ENCODE measurements around the gene PTPRC. TPM values are rescaled to one million over a fixed set of nuclear protein-coding genes. Genes with fewer than 3 reads are reported as not detected.

The PTPRC gene
- total RNA-seq, 2 experiments from 2014 or later: 421 to 422 TPM

- no peaks in the 10 kb centered on the region for H3K27me3 Mint-ChIP-seq
- no peak for DNase-seq
- peaks cover 66% of the 10 kb centered on the region for H3K4me1 Mint-ChIP-seq
- peaks cover 2% of the 10 kb centered on the region for H3K9me3 Mint-ChIP-seq
- peaks cover 13% of the 10 kb centered on the region for H3K36me3 Mint-ChIP-seq
- no peak overlapping the region for H3K27ac Mint-ChIP-seq
- no peak overlapping the region for H3K4me3 Mint-ChIP-seq
Observed at GRCh38 chr1:198607714-198608113, 31.1 kb upstream of the PTPRC start.

- no peak for DNase-seq
- Mint-ChIP-seq H3K4me1 (peaks cover 68% of the 10 kb centered on the region), H3K27ac (peak overlapping the region; percentile 93), H3K4me3 (peak overlapping the region; percentile 70), H3K36me3 (peaks cover 17% of the 10 kb centered on the region), H3K27me3 (no peaks in the 10 kb centered on the region), H3K9me3 (no peaks in the 10 kb centered on the region)
Observed at GRCh38 chr1:198610362-198610761, 28.5 kb upstream of the PTPRC start.

GRCh38 chr1:198611219-198611618 is 27.6 kb upstream of the PTPRC start:
- DNase-seq: no peak
- Mint-ChIP-seq H3K27me3 (no peaks in the 10 kb centered on the region), H3K36me3 (peaks cover 21% of the 10 kb centered on the region), H3K4me1 (peaks cover 66% of the 10 kb centered on the region), H3K9me3 (no peaks in the 10 kb centered on the region), H3K4me3 (peak overlapping the region; percentile 70), H3K27ac (peak overlapping the region; percentile 93)

- peak overlapping the region; percentile 95 for H3K27ac Mint-ChIP-seq
- H3K36me3 Mint-ChIP-seq: peaks cover 18% of the 10 kb centered on the region
- no peaks in the 10 kb centered on the region for H3K27me3 Mint-ChIP-seq
- peak overlapping the region; percentile 81 for H3K4me3 Mint-ChIP-seq
- peaks cover 65% of the 10 kb centered on the region for H3K4me1 Mint-ChIP-seq
- DNase-seq: no peak
- peaks cover 2% of the 10 kb centered on the region for H3K9me3 Mint-ChIP-seq
Observed at GRCh38 chr1:198612471-198613260, 26.2 kb upstream of the PTPRC start.

GRCh38 chr1:198617406-198617805 is 21.4 kb upstream of the PTPRC start:
- Mint-ChIP-seq H3K9me3 (peaks cover 2% of the 10 kb centered on the region), H3K27me3 (no peaks in the 10 kb centered on the region), H3K27ac (no peak overlapping the region), H3K36me3 (peaks cover 18% of the 10 kb centered on the region), H3K4me3 (no peak overlapping the region), H3K4me1 (peaks cover 70% of the 10 kb centered on the region)
- no peak for DNase-seq

GRCh38 chr1:198619375-198620140 is 19.3 kb upstream of the PTPRC start:
- peaks cover 15% of the 10 kb centered on the region for H3K36me3 Mint-ChIP-seq
- peaks cover 70% of the 10 kb centered on the region for H3K4me1 Mint-ChIP-seq
- H3K27ac Mint-ChIP-seq: peak overlapping the region; percentile 100
- peaks cover 2% of the 10 kb centered on the region for H3K9me3 Mint-ChIP-seq
- peak overlapping the region; percentile 33 for H3K4me3 Mint-ChIP-seq
- no peak for DNase-seq
- no peaks in the 10 kb centered on the region for H3K27me3 Mint-ChIP-seq

GRCh38 chr1:198620218-198620617 is 18.6 kb upstream of the PTPRC start:
- no peaks in the 10 kb centered on the region for H3K27me3 Mint-ChIP-seq
- peak overlapping the region; percentile 100 for H3K27ac Mint-ChIP-seq
- no peak for DNase-seq
- peak overlapping the region; percentile 87 for H3K4me3 Mint-ChIP-seq
- peaks cover 2% of the 10 kb centered on the region for H3K9me3 Mint-ChIP-seq
- peaks cover 74% of the 10 kb centered on the region for H3K4me1 Mint-ChIP-seq
- peaks cover 14% of the 10 kb centered on the region for H3K36me3 Mint-ChIP-seq

- peak; percentile 81 for DNase-seq
- Mint-ChIP-seq H3K4me3 (peak overlapping the region; percentile 87), H3K4me1 (peaks cover 73% of the 10 kb centered on the region), H3K36me3 (peaks cover 10% of the 10 kb centered on the region), H3K27me3 (no peaks in the 10 kb centered on the region), H3K9me3 (peaks cover 4% of the 10 kb centered on the region), H3K27ac (peak overlapping the region; percentile 100)
Observed at GRCh38 chr1:198620951-198621824, 17.7 kb upstream of the PTPRC start.

- DNase-seq: no peak
- Mint-ChIP-seq H3K4me3 (peak overlapping the region; percentile 87), H3K9me3 (peaks cover 12% of the 10 kb centered on the region), H3K36me3 (peaks cover 18% of the 10 kb centered on the region), H3K27ac (peak overlapping the region; percentile 100), H3K4me1 (peaks cover 77% of the 10 kb centered on the region), H3K27me3 (no peaks in the 10 kb centered on the region)
Observed at GRCh38 chr1:198622001-198622400, 16.8 kb upstream of the PTPRC start.

GRCh38 chr1:198623752-198624647 is 14.8 kb upstream of the PTPRC start:
- H3K9me3 Mint-ChIP-seq: peaks cover 12% of the 10 kb centered on the region
- peaks cover 25% of the 10 kb centered on the region for H3K36me3 Mint-ChIP-seq
- peak; percentile 34 for DNase-seq
- no peaks in the 10 kb centered on the region for H3K27me3 Mint-ChIP-seq
- peak overlapping the region; percentile 11 for H3K4me3 Mint-ChIP-seq
- peak overlapping the region; percentile 86 for H3K27ac Mint-ChIP-seq
- H3K4me1 Mint-ChIP-seq: peaks cover 86% of the 10 kb centered on the region

GRCh38 chr1:198624648-198624980 is 14.2 kb upstream of the PTPRC start:
- Mint-ChIP-seq H3K9me3 (peaks cover 12% of the 10 kb centered on the region), H3K27ac (peak overlapping the region; percentile 86), H3K36me3 (peaks cover 31% of the 10 kb centered on the region), H3K4me3 (peak overlapping the region; percentile 15), H3K4me1 (peaks cover 87% of the 10 kb centered on the region), H3K27me3 (no peaks in the 10 kb centered on the region)
- DNase-seq: no peak

GRCh38 chr1:198627436-198628066 is 11.3 kb upstream of the PTPRC start:
- Mint-ChIP-seq H3K9me3 (peaks cover 12% of the 10 kb centered on the region), H3K4me1 (peaks cover 78% of the 10 kb centered on the region), H3K36me3 (peaks cover 39% of the 10 kb centered on the region), H3K27me3 (no peaks in the 10 kb centered on the region), H3K27ac (peak overlapping the region; percentile 73), H3K4me3 (peak overlapping the region; percentile 52)
- DNase-seq: no peak

- peak overlapping the region; percentile 73 for H3K27ac Mint-ChIP-seq
- H3K27me3 Mint-ChIP-seq: no peaks in the 10 kb centered on the region
- peaks cover 16% of the 10 kb centered on the region for H3K9me3 Mint-ChIP-seq
- H3K4me1 Mint-ChIP-seq: peaks cover 77% of the 10 kb centered on the region
- H3K36me3 Mint-ChIP-seq: peaks cover 43% of the 10 kb centered on the region
- peak overlapping the region; percentile 52 for H3K4me3 Mint-ChIP-seq
- no peak for DNase-seq
Observed at GRCh38 chr1:198628067-198628455, 10.8 kb upstream of the PTPRC start.

- Mint-ChIP-seq H3K4me3 (no peak overlapping the region), H3K36me3 (peaks cover 59% of the 10 kb centered on the region), H3K9me3 (peaks cover 28% of the 10 kb centered on the region), H3K27ac (peak overlapping the region; percentile 78), H3K27me3 (no peaks in the 10 kb centered on the region), H3K4me1 (peaks cover 80% of the 10 kb centered on the region)
- no peak for DNase-seq
Observed at GRCh38 chr1:198629610-198630009, 9.2 kb upstream of the PTPRC start.

Measured in activated naive CD8-positive, alpha-beta T cell treated with anti-CD3 and anti-CD28 coated beads for 36 hours (primary cell).